Ascending aorta (tissue), 2 donors: ENCODE results near the gene INVS. TPM values are rescaled to one million over a fixed set of nuclear protein-coding genes. Genes with fewer than 3 reads are reported as not detected.

Experiments
- DNase-seq, 2 donors: peaks; one replicate each; pipeline ENCODE4 v3.0.0-alpha.2; 2019; ENCODE audit warnings: low spot score in 2 of 2
- H3K27ac ChIP-seq, 2 donors: fragments of 200-600 bp; sonication (generic); one replicate each; pipeline ENCODE4 v1.5.1; 2016 to 2017; ENCODE audit warnings: mild to moderate bottlenecking in 1 of 2
- H3K27me3 ChIP-seq: fragments of 200-600 bp; sonication (generic); one replicate; pipeline ENCODE4 v1.5.1; 2017
- H3K36me3 ChIP-seq, 2 donors: fragments of 200-600 bp; sonication (generic); one replicate each; pipeline ENCODE4 v1.5.1; 2016
- H3K4me1 ChIP-seq, 2 donors: fragments of 200-600 bp; sonication (generic); one replicate each; pipeline ENCODE4 v1.5.1; 2016 to 2017; ENCODE audit warnings: mild to moderate bottlenecking in 1 of 2
- H3K4me3 ChIP-seq, 2 donors: fragments of 200-600 bp; sonication (generic); one replicate each; pipeline ENCODE4 v1.5.1; 2016 to 2017; ENCODE audit warnings: mild to moderate bottlenecking in 1 of 2
- H3K9me3 ChIP-seq, 2 donors: fragments of 200-600 bp; sonication (generic); one replicate each; pipeline ENCODE4 v1.5.1; 2016
- intact Hi-C: fragments of 100-400 bp; cut with DNase I; formaldehyde crosslinking; loops from one replicate; pipeline ENCODE4 v1.15.1; 2023
- total RNA-seq: library from RNA; depleted of rRNA; stranded (reverse); fragments of >200 nt; gene quantifications from one replicate; pipeline ENCODE4 v1.1.0, GENCODE V29; 2016
- TF ChIP-seq, protein P1 (sequence below), 3 experiments: fragments of 200-600 bp in 2 of 3; fragments of 450-650 bp in 1 of 3; sonication (generic) in 2 of 3; IDR thresholded peaks; one replicate each; pipeline ENCODE4 v1.5.1; 2016 to 2019; ENCODE audit warnings: antibody characterized with exemption in 3 of 3, mild to moderate bottlenecking in 1 of 3, moderate library complexity in 1 of 3

Gene INVS
- total RNA-seq, 1 donor from 2014 or later: 8.5 TPM

DNA sequence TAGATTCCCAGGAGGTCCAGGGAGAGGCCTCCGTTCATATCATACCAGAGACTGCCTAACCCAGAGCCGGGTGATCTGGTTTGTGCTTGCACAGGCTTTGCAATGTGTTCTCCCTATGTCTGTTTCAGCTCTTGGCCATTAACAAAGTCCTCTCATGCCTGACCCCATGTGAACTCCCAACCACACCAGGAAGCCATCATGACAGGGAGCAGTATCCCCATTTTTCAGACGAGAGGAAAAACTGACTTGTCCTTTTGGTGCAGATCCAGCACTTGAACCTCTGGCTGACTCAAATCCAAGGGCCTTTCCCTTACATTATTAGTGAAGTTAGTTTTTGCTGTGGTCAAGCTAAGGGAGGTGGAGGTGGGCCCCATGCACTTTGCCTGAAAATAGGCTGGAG is 195.3 kb downstream of the INVS start:
- intact Hi-C loops: no loop called here
- TF ChIP-seq, protein P1, sequence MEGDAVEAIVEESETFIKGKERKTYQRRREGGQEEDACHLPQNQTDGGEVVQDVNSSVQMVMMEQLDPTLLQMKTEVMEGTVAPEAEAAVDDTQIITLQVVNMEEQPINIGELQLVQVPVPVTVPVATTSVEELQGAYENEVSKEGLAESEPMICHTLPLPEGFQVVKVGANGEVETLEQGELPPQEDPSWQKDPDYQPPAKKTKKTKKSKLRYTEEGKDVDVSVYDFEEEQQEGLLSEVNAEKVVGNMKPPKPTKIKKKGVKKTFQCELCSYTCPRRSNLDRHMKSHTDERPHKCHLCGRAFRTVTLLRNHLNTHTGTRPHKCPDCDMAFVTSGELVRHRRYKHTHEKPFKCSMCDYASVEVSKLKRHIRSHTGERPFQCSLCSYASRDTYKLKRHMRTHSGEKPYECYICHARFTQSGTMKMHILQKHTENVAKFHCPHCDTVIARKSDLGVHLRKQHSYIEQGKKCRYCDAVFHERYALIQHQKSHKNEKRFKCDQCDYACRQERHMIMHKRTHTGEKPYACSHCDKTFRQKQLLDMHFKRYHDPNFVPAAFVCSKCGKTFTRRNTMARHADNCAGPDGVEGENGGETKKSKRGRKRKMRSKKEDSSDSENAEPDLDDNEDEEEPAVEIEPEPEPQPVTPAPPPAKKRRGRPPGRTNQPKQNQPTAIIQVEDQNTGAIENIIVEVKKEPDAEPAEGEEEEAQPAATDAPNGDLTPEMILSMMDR (IDR thresholded peaks at IDR 0.05): no peak
- peaks cover 35 to 72% of the 10 kb centered on the region in 2 donors for H3K36me3 ChIP-seq
- H3K9me3 ChIP-seq: no peaks in the 10 kb centered on the region
- no peaks in the 10 kb centered on the region for H3K4me1 ChIP-seq
- no peak overlapping the region for H3K4me3 ChIP-seq
- no peak overlapping the region for H3K27ac ChIP-seq
- no peaks in the 10 kb centered on the region for H3K27me3 ChIP-seq
- DNase-seq: no peak

DNA sequence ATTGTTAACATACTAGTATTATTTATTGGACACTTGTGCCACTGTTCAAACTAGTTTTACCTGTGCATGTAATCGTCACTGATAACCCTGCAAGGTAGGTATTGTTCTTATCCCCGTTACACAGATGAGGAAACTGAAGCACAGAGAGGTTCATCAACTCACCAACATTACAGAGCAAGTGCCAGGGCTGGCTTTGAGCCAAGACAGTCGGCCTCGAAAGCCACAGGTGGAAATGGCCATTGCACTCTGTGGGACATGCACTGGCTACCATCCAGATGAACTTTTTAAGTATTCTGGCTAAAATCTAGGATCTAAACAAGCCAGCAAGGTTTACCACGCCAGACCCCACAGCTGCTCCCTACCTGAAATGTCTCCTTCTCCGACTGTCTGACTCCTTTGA is 195.8 kb downstream of the INVS start:
- intact Hi-C loops: no loop called here

DNA sequence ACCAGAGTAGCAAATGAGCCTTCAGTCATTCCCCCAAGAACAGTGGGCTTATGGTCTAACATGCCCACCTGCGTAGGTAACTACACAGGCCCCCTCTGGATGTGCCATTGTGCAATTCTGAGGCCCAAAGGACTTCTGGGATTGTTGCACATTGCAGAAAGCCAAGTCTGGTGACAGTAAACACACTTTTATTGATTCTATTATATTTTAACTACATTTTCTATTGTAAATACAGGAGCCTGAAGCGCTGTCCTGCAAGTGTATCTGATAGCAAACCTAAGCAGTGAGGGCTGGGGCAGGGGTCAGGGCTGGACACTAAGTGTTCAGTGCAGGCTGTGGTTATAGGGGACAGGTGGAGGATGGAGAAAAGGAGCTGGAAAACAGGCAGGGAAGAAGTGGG is 196.2 kb downstream of the INVS start:
- intact Hi-C loops: no loop called here
- Histone ChIP-seq H3K36me3 (peaks cover 36 to 73% of the 10 kb centered on the region in 2 donors), H3K27me3 (no peaks in the 10 kb centered on the region), H3K4me1 (no peaks in the 10 kb centered on the region), H3K9me3 (no peaks in the 10 kb centered on the region), H3K4me3 (no peak overlapping the region), H3K27ac (no peak overlapping the region)
- TF ChIP-seq, protein P1 (IDR thresholded peaks at IDR 0.05): no peak
- no peak for DNase-seq

More for the DNA sequence above, 195.8 kb downstream of the INVS start:
- DNase-seq: no peak
- Histone ChIP-seq H3K4me1 (no peaks in the 10 kb centered on the region), H3K9me3 (no peaks in the 10 kb centered on the region), H3K36me3 (peaks cover 35 to 71% of the 10 kb centered on the region in 2 donors), H3K27me3 (no peaks in the 10 kb centered on the region), H3K4me3 (no peak overlapping the region), H3K27ac (no peak overlapping the region)
- TF ChIP-seq, protein P1 (IDR thresholded peaks at IDR 0.05): no peak

DNA sequence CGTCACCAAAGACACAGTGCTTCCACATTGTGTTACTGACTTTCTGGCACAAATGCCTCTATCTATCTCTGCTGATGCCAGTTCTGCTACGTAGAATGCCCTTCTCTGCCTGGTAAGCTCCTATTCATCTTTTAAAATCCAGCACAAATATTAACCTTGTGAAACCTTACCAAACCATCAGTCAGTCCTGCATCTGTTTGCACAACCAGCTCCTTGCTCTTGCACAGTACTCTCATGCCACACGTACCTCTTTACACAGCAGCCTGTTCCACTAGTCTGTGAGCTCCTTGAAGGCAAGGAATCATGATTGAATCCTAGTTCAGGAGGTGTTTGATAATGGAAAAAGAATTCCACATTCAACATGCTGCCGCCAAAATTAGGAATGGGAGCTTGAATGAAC is 197.4 kb downstream of the INVS start:
- Histone ChIP-seq H3K36me3 (peaks cover 44 to 74% of the 10 kb centered on the region in 2 donors), H3K27me3 (no peaks in the 10 kb centered on the region), H3K27ac (no peak overlapping the region), H3K9me3 (no peaks in the 10 kb centered on the region), H3K4me1 (no peaks in the 10 kb centered on the region), H3K4me3 (no peak overlapping the region)
- no peak for DNase-seq
- TF ChIP-seq, protein P1 (IDR thresholded peaks at IDR 0.05): no peak
- intact Hi-C loops: no loop called here

DNA sequence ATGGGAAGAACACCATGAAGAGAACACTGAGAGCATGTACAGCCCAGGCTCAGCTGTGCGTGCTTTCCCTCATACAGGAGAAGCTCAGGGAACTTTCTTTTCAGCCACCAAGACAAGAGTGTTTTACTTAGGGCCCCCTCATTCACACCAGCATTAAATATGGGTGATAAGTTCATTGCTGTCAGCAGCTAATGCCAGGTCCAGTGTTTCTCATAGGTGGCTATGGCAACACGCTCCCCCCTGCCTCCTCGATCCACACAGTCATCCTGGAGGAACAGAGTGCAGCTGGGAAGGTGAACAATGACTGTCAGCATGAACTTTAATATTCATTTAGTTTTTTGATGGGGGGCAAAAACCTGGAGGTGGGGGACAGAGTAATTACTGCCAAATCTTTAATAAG is 199.3 kb downstream of the INVS start:
- no peak overlapping the region for H3K27ac ChIP-seq
- TF ChIP-seq, protein P1 (IDR thresholded peaks at IDR 0.05): no peak
- peaks cover 35 to 62% of the 10 kb centered on the region in 2 donors for H3K36me3 ChIP-seq
- H3K27me3 ChIP-seq: no peaks in the 10 kb centered on the region
- DNase-seq: no peak
- intact Hi-C loops: no loop called here
- H3K4me3 ChIP-seq: no peak overlapping the region
- H3K4me1 ChIP-seq: no peaks in the 10 kb centered on the region
- no peaks in the 10 kb centered on the region for H3K9me3 ChIP-seq

DNA sequence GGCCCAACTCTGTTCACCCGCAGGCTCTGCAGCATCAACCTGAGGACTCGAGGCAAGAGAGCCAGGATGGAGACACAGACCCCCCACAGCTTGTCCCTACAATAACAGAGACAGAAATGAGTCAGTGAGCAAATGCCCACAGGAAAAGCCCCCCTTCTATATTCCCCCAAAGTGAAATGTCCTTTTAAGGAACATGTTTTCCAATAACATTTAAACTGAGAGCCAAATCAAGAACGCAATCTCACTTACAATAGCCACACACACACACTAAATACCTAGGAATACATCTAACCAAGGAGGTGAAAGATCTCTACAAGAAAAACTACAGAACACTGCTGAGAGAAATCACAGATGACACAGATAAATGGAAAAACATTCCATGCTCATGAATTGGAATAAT is 204.7 kb downstream of the INVS start:
- Histone ChIP-seq H3K9me3 (no peaks in the 10 kb centered on the region), H3K27ac (no peak overlapping the region), H3K4me3 (no peak overlapping the region), H3K4me1 (no peaks in the 10 kb centered on the region), H3K27me3 (no peaks in the 10 kb centered on the region), H3K36me3 (peaks cover 27 to 31% of the 10 kb centered on the region in 2 donors)
- intact Hi-C loops: no loop called here
- TF ChIP-seq, protein P1 (IDR thresholded peaks at IDR 0.05): no peak
- no peak for DNase-seq
